Inferior parietal cortex (tissue), 1 donor: Measurements from ENCODE around the gene HOXA5.
A peak's percentile ranks its signal among the peaks of the same experiment; 100 is the strongest.

Experiments
- DNase-seq: peaks from one replicate; pipeline ENCODE4 v3.0.0-alpha.2; 2016; ENCODE audit errors: extremely low spot score

HOXA5 gene

GRCh38 chr7:27171637-27172314 lies 28.3 kb upstream of the HOXA5 start:
- no peak for DNase-seq

GRCh38 chr7:27171325-27171636 lies 27.8 kb upstream of the HOXA5 start:
- DNase-seq, result no peak

GRCh38 chr7:27170426-27171324 lies 27.2 kb upstream of the HOXA5 start:
- DNase-seq, result no peak

GRCh38 chr7:27169658-27170425 lies 26.4 kb upstream of the HOXA5 start:
- no peak for DNase-seq

GRCh38 chr7:27168265-27168947 lies 24.9 kb upstream of the HOXA5 start:
- no peak for DNase-seq

- no peak for DNase-seq
These were observed 24.4 kb upstream of the HOXA5 start for GRCh38 chr7:27167916-27168264.

- DNase-seq, result no peak
These were observed 23.3 kb upstream of the HOXA5 start for GRCh38 chr7:27166531-27167505.

- DNase-seq, result no peak
These were observed 22.6 kb upstream of the HOXA5 start for GRCh38 chr7:27165996-27166530.

GRCh38 chr7:27165089-27165995 lies 21.9 kb upstream of the HOXA5 start, which contains the start of gene HOXA9:
Gene HOXA9, minus strand, starts transcription at chr7:27165537. Its CDS starts 80 bp downstream, at chr7:27165457.
- DNase-seq, result no peak

GRCh38 chr7:27164367-27165088 lies 21.0 kb upstream of the HOXA5 start:
- DNase-seq, result no peak

- no peak for DNase-seq
These were observed 20.5 kb upstream of the HOXA5 start for GRCh38 chr7:27164045-27164366.

- no peak for DNase-seq
These were observed 20.0 kb upstream of the HOXA5 start for GRCh38 chr7:27163288-27164044.

GRCh38 chr7:27162561-27163287 lies 19.2 kb upstream of the HOXA5 start:
- no peak for DNase-seq

GRCh38 chr7:27161721-27162560 lies 18.5 kb upstream of the HOXA5 start:
- DNase-seq, result no peak

GRCh38 chr7:27161214-27161720 lies 17.8 kb upstream of the HOXA5 start:
- no peak for DNase-seq

GRCh38 chr7:27160546-27161213 lies 17.2 kb upstream of the HOXA5 start:
- peak; percentile 80 for DNase-seq
